Measurements from ENCODE around the gene HOXB5.

HOXB5 gene

GRCh38 chr17:48596000-48596734 lies 2.6 kb upstream of the HOXB5 start:
- peak overlapping the region; percentile 79 for H3K4me3 Mint-ChIP-seq
- H3K9me3 Mint-ChIP-seq, result no peaks in the 10 kb centered on the region
- H3K36me3 Mint-ChIP-seq (ENCODE audit: low read depth), result no peaks in the 10 kb centered on the region
- H3K27me3 Mint-ChIP-seq (ENCODE audit: low read depth), result peaks cover 94% of the 10 kb centered on the region
- peaks cover 40% of the 10 kb centered on the region for H3K4me1 Mint-ChIP-seq (ENCODE audit: low read depth)
- H3K27ac Mint-ChIP-seq, result no peak overlapping the region

GRCh38 chr17:48595278-48595999 lies 1.9 kb upstream of the HOXB5 start:
- Mint-ChIP-seq H3K27me3 (ENCODE audit: low read depth) (peaks cover 92% of the 10 kb centered on the region), H3K4me3 (peak overlapping the region; percentile 40), H3K36me3 (ENCODE audit: low read depth) (peaks cover 1% of the 10 kb centered on the region), H3K27ac (no peak overlapping the region), H3K4me1 (ENCODE audit: low read depth) (peaks cover 40% of the 10 kb centered on the region), H3K9me3 (no peaks in the 10 kb centered on the region)

- peak overlapping the region; percentile 40 for H3K4me3 Mint-ChIP-seq
- peaks cover 3% of the 10 kb centered on the region for H3K36me3 Mint-ChIP-seq (ENCODE audit: low read depth)
- H3K4me1 Mint-ChIP-seq (ENCODE audit: low read depth), result peaks cover 45% of the 10 kb centered on the region
- no peak overlapping the region for H3K27ac Mint-ChIP-seq
- H3K9me3 Mint-ChIP-seq, result no peaks in the 10 kb centered on the region
- peaks cover 92% of the 10 kb centered on the region for H3K27me3 Mint-ChIP-seq (ENCODE audit: low read depth)
Observed at GRCh38 chr17:48594538-48595277, 1.1 kb upstream of the HOXB5 start.

- Mint-ChIP-seq H3K4me3 (peak overlapping the region; percentile 81), H3K4me1 (ENCODE audit: low read depth) (peaks cover 48% of the 10 kb centered on the region), H3K27ac (no peak overlapping the region), H3K27me3 (ENCODE audit: low read depth) (peaks cover 92% of the 10 kb centered on the region), H3K9me3 (no peaks in the 10 kb centered on the region), H3K36me3 (ENCODE audit: low read depth) (peaks cover 3% of the 10 kb centered on the region)
Observed at GRCh38 chr17:48593840-48594537, 410 bp upstream of the HOXB5 start.

GRCh38 chr17:48592577-48592976 lies 1.0 kb downstream of the HOXB5 start:
- Mint-ChIP-seq H3K4me1 (ENCODE audit: low read depth) (peaks cover 45% of the 10 kb centered on the region), H3K27ac (peak overlapping the region; percentile 2), H3K4me3 (peak overlapping the region; percentile 81), H3K36me3 (ENCODE audit: low read depth) (peaks cover 6% of the 10 kb centered on the region), H3K27me3 (ENCODE audit: low read depth) (peaks cover 89% of the 10 kb centered on the region), H3K9me3 (no peaks in the 10 kb centered on the region)

- Mint-ChIP-seq H3K27ac (no peak overlapping the region), H3K9me3 (no peaks in the 10 kb centered on the region), H3K4me3 (no peak overlapping the region), H3K4me1 (ENCODE audit: low read depth) (peaks cover 45% of the 10 kb centered on the region), H3K36me3 (ENCODE audit: low read depth) (peaks cover 6% of the 10 kb centered on the region), H3K27me3 (ENCODE audit: low read depth) (peaks cover 89% of the 10 kb centered on the region)
Observed at GRCh38 chr17:48592057-48592514, 1.5 kb downstream of the HOXB5 start.

- Mint-ChIP-seq H3K4me1 (ENCODE audit: low read depth) (peaks cover 44% of the 10 kb centered on the region), H3K9me3 (no peaks in the 10 kb centered on the region), H3K27ac (no peak overlapping the region), H3K27me3 (ENCODE audit: low read depth) (peaks cover 87% of the 10 kb centered on the region), H3K36me3 (ENCODE audit: low read depth) (peaks cover 6% of the 10 kb centered on the region), H3K4me3 (peak overlapping the region; percentile 33)
Observed at GRCh38 chr17:48591255-48592056, 2.1 kb downstream of the HOXB5 start.

- Mint-ChIP-seq H3K9me3 (no peaks in the 10 kb centered on the region), H3K27me3 (ENCODE audit: low read depth) (peaks cover 87% of the 10 kb centered on the region), H3K4me1 (ENCODE audit: low read depth) (peaks cover 48% of the 10 kb centered on the region), H3K27ac (no peak overlapping the region), H3K4me3 (no peak overlapping the region), H3K36me3 (ENCODE audit: low read depth) (peaks cover 6% of the 10 kb centered on the region)
Observed at GRCh38 chr17:48590607-48591161, 2.9 kb downstream of the HOXB5 start.

- peaks cover 86% of the 10 kb centered on the region for H3K27me3 Mint-ChIP-seq (ENCODE audit: low read depth)
- peaks cover 6% of the 10 kb centered on the region for H3K36me3 Mint-ChIP-seq (ENCODE audit: low read depth)
- no peak within 1 kb of the TSS for H3K4me3 Mint-ChIP-seq
- H3K27ac Mint-ChIP-seq, result no peak within 1 kb of the TSS
- H3K4me1 Mint-ChIP-seq (ENCODE audit: low read depth), result peaks cover 53% of the 10 kb centered on the region
- no peaks in the 10 kb centered on the region for H3K9me3 Mint-ChIP-seq
Observed at GRCh38 chr17:48589831-48590606, 3.6 kb downstream of the HOXB5 start, which contains the start of gene HOXB3. HOXB3 (minus strand) TSS chr17:48590241; CDS start chr17:48552474, 37,767 bp downstream.

- H3K27ac Mint-ChIP-seq, result no peak overlapping the region
- H3K36me3 Mint-ChIP-seq (ENCODE audit: low read depth), result peaks cover 6% of the 10 kb centered on the region
- H3K4me3 Mint-ChIP-seq, result no peak overlapping the region
- no peaks in the 10 kb centered on the region for H3K9me3 Mint-ChIP-seq
- H3K4me1 Mint-ChIP-seq (ENCODE audit: low read depth), result peaks cover 56% of the 10 kb centered on the region
- H3K27me3 Mint-ChIP-seq (ENCODE audit: low read depth), result peaks cover 84% of the 10 kb centered on the region
Observed at GRCh38 chr17:48589060-48589830, 4.3 kb downstream of the HOXB5 start.

GRCh38 chr17:48588528-48588927 lies 5.1 kb downstream of the HOXB5 start:
- peaks cover 51% of the 10 kb centered on the region for H3K4me1 Mint-ChIP-seq (ENCODE audit: low read depth)
- no peak overlapping the region for H3K4me3 Mint-ChIP-seq
- H3K9me3 Mint-ChIP-seq, result no peaks in the 10 kb centered on the region
- H3K27me3 Mint-ChIP-seq (ENCODE audit: low read depth), result peaks cover 83% of the 10 kb centered on the region
- peak overlapping the region; percentile 11 for H3K27ac Mint-ChIP-seq
- H3K36me3 Mint-ChIP-seq (ENCODE audit: low read depth), result peaks cover 6% of the 10 kb centered on the region

GRCh38 chr17:48588074-48588415 lies 5.5 kb downstream of the HOXB5 start:
- H3K4me1 Mint-ChIP-seq (ENCODE audit: low read depth), result peaks cover 49% of the 10 kb centered on the region
- H3K27me3 Mint-ChIP-seq (ENCODE audit: low read depth), result peaks cover 82% of the 10 kb centered on the region
- peak overlapping the region; percentile 21 for H3K27ac Mint-ChIP-seq
- no peaks in the 10 kb centered on the region for H3K9me3 Mint-ChIP-seq
- H3K36me3 Mint-ChIP-seq (ENCODE audit: low read depth), result peaks cover 7% of the 10 kb centered on the region
- no peak overlapping the region for H3K4me3 Mint-ChIP-seq

Measured in T-helper 1 cell treated with Interleukin-12 subunit alpha and Interleukin-12 subunit beta and Interleukin-4 antibody, amounts not matched to agents 30 μg/mL and 1 μg/mL, for 36 hours (primary cell).